ENCODE results near the gene ANKRD17.

GRCh38 chr4:73211968-73212367 lies 46.6 kb downstream of the ANKRD17 start:
- TF ChIP-seq CTCF (IDR thresholded peaks at IDR 0.05; ENCODE audit: low read length) (no peak), EZH2 (optimal IDR thresholded peaks at IDR 0.05; ENCODE audit: low read depth, low read length) (no peak), EZH2phosphoT487 (IDR thresholded peaks at IDR 0.05; ENCODE audit: low read length) (no peak)

All from MM.1S (cell line).